Activated effector memory CD4-positive, alpha-beta T cell treated with anti-CD3 and anti-CD28 coated beads, Interleukin-2, amount 50 U/mL, for 16 hours (primary cell): Measurements from ENCODE around the gene CTSE.
A peak's percentile ranks its signal among the peaks of the same experiment; 100 is the strongest.
"Not testable (repeated sequence)": the region's sequence is repeated elsewhere in the genome, so short reads cannot be mapped to it uniquely, and the experiment has no call there.

ENCODE experiments used
- DNase-seq: peaks from one replicate; pipeline ENCODE4 v3.0.0-alpha.2; 2020

The CTSE gene

GRCh38 chr1:206013026-206013795 is 10.5 kb downstream of the CTSE start:
- DNase-seq, result no peak

- no peak for DNase-seq
Measured at GRCh38 chr1:206012086-206012859, 11.4 kb downstream of the CTSE start.

- DNase-seq, result no peak
Measured at GRCh38 chr1:206011057-206011456, 12.6 kb downstream of the CTSE start.

- DNase-seq, result no peak
Measured at GRCh38 chr1:206010060-206010459, 13.6 kb downstream of the CTSE start.

GRCh38 chr1:206006946-206007345 is 16.7 kb downstream of the CTSE start:
- no peak for DNase-seq

GRCh38 chr1:206005778-206006180 is 17.9 kb downstream of the CTSE start:
- DNase-seq, result no peak

- DNase-seq, result no peak
Measured at GRCh38 chr1:206005234-206005633, 18.5 kb downstream of the CTSE start.

GRCh38 chr1:206004826-206005225 is 18.9 kb downstream of the CTSE start:
- DNase-seq, result no peak

- no peak for DNase-seq
Measured at GRCh38 chr1:206003854-206004800, 19.6 kb downstream of the CTSE start.

GRCh38 chr1:206002871-206003801 is 20.6 kb downstream of the CTSE start, which contains the start of gene RAB7B:
RAB7B (minus strand) TSS chr1:206003395; CDS start chr1:205994135, 9,260 bp downstream.
- DNase-seq, result no peak

GRCh38 chr1:206002160-206002559 is 21.5 kb downstream of the CTSE start:
- no peak for DNase-seq

- DNase-seq, result no peak
Measured at GRCh38 chr1:206001476-206001888, 22.2 kb downstream of the CTSE start.

- DNase-seq, result peak; percentile 70
Measured at GRCh38 chr1:206000641-206001339, 22.9 kb downstream of the CTSE start.

- no peak for DNase-seq
Measured at GRCh38 chr1:205998457-205999241, 25.0 kb downstream of the CTSE start.

- DNase-seq, result not testable (repeated sequence)
Measured at GRCh38 chr1:205996641-205997040, 27.1 kb downstream of the CTSE start.

GRCh38 chr1:205994346-205994745 is 29.3 kb downstream of the CTSE start:
- DNase-seq, result no peak

GRCh38 chr1:205993068-205993467 is 30.6 kb downstream of the CTSE start:
- DNase-seq, result no peak

- no peak for DNase-seq
Measured at GRCh38 chr1:205992218-205992882, 31.3 kb downstream of the CTSE start.

GRCh38 chr1:205991237-205991636 is 32.5 kb downstream of the CTSE start:
- no peak for DNase-seq

- no peak for DNase-seq
Measured at GRCh38 chr1:205990226-205990625, 33.5 kb downstream of the CTSE start.
